Keratinocyte (primary cell): ENCODE data around the gene TRIM63.

Experiments used
- CTCF ChIP-seq, 3 experiments: IDR thresholded peaks in 1 of 3; conservative IDR thresholded peaks in 1 of 3; optimal IDR thresholded peaks in 1 of 3; 2 replicates in 2 of 3; 3 replicates in 1 of 3; pipeline versions ENCODE3 to v1.5.1; 2011; ENCODE audit warnings: low read length in 3 of 3, mild to moderate bottlenecking in 3 of 3, moderate library complexity in 2 of 3, control low read depth in 1 of 3, inconsistent platforms in 1 of 3; ENCODE audit not compliant: insufficient read depth in 2 of 3; ENCODE audit errors: extremely low read depth in 1 of 3
- EZH2 ChIP-seq: IDR thresholded peaks from one replicate; pipeline ENCODE4 v1.6.1; 2012; ENCODE audit warnings: inconsistent platforms, mild to moderate bottlenecking, low read length, moderate library complexity

- TF ChIP-seq CTCF (optimal IDR thresholded peaks at IDR 0.05 in 1 of 3, IDR thresholded peaks at IDR 0.05 in 1 of 3, conservative IDR thresholded peaks at IDR 0.05 in 1 of 3; ENCODE audit: extremely low read depth in 1 of 3, insufficient read depth in 2 of 3, low read length in 3 of 3) (no peak), EZH2 (no peak)
These were observed 54.6 kb downstream of the TRIM63 start for GRCh38 chr1:26012864-26013263.
